Mesothelial cell of epicardium (in vitro differentiated cells): Measurements from ENCODE around the gene HECTD4. TPM values are rescaled to one million over a fixed set of nuclear protein-coding genes. Genes with fewer than 3 reads are reported as not detected.

Experiments used
- DNase-seq, 2 experiments: peaks; one replicate each; pipeline ENCODE4 v3.0.0; 2021; ENCODE audit warnings: low spot score in 2 of 2; ENCODE audit not compliant: unreplicated experiment in 2 of 2
- H3K27ac Mint-ChIP-seq: 2 replicates; pipeline ENCODE4 v1.8.0; 2021; ENCODE audit warnings: mixed read lengths
- H3K27me3 Mint-ChIP-seq: 2 replicates; pipeline ENCODE4 v1.8.0; 2021; ENCODE audit warnings: low read depth, mixed read lengths
- H3K36me3 Mint-ChIP-seq: 2 replicates; pipeline ENCODE4 v1.8.0; 2021; ENCODE audit warnings: mixed read lengths
- H3K4me1 Mint-ChIP-seq: 2 replicates; pipeline ENCODE4 v1.8.0; 2021; ENCODE audit warnings: mixed read lengths
- H3K4me3 Mint-ChIP-seq: 2 replicates; pipeline ENCODE4 v1.8.0; 2021; ENCODE audit warnings: mild to moderate bottlenecking, moderate library complexity, mixed read lengths
- H3K9me3 Mint-ChIP-seq: 2 replicates; pipeline ENCODE4 v1.8.0; 2021; ENCODE audit warnings: mixed read lengths
- total RNA-seq: library from RNA; stranded (reverse); gene quantifications from 3 replicates; pipeline ENCODE4 v1.2.1, GENCODE V29; 2021
- TF ChIP-seq, protein P1 (sequence below): fragments of 200-600 bp; sonication (generic); IDR thresholded peaks from one replicate; pipeline ENCODE4 v1.5.0; 2021; ENCODE audit warnings: antibody characterized with exemption; ENCODE audit not compliant: unreplicated experiment

Gene HECTD4
- total RNA-seq, 1 donor from 2014 or later = 89.8 TPM

DNA sequence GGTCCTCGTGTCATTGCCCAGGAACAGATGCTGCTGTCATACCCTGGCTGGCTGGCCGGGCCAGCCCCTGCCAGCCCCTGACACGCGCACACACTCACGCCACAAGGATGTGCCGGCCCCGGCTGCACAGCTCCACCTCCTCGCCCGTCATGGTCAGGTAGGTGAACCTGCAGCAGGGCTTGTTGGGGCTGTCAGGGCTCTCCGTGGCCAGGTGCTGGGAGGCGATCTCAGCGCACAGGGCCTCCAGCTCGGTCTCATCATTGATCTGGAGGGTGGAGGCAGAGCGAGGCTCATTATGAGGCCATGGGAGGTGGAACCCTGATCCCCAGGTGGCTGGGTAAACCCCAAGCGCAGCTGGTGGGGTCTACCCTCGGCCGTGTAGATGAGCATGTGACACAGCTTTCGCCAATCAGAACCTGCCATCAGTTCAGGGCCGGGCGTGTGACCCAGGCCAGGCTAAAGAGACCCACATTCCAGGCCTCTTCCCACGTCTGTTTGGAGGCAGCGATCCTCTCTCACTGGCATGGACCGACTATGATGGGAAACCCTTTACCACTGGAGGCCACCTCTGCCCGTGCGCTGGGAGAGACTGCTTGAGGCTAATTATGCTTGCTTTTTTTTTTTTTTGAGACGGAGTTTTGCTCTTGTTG is 218.1 kb downstream of the HECTD4 start:
- H3K27ac Mint-ChIP-seq = no peak overlapping the region

DNA sequence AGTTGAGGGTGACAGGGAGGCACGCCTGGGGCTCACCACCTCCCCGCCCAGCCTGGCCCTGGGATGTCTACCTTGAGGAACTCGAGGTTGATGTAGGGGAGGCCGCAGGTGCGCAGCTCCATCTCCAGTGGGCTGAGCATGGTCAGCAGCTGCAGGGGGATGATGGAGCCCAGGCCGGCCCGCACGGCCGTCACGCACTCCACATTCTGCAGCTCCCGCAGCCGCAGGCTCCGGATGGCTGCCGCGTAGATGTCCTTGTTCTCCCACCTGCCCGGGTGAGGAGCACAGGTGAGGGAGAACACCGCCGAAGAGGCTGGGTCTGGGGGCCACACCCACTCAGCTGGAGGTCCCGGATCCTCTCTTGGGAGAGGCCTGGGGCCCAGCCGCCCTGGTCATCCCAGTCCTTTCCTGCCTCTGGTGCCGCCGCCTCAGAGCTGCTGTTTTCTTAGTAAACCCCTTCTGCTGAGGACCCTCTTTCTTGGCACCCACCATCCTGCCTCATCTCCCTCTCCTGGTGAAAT is 218.7 kb downstream of the HECTD4 start:
- DNase-seq = no peak

More for the DNA sequence above, 218.1 kb downstream of the HECTD4 start:
- H3K4me3 Mint-ChIP-seq = no peak overlapping the region
- peaks cover 29% of the 10 kb centered on the region for H3K36me3 Mint-ChIP-seq
- no peak for DNase-seq
- TF ChIP-seq, protein P1, sequence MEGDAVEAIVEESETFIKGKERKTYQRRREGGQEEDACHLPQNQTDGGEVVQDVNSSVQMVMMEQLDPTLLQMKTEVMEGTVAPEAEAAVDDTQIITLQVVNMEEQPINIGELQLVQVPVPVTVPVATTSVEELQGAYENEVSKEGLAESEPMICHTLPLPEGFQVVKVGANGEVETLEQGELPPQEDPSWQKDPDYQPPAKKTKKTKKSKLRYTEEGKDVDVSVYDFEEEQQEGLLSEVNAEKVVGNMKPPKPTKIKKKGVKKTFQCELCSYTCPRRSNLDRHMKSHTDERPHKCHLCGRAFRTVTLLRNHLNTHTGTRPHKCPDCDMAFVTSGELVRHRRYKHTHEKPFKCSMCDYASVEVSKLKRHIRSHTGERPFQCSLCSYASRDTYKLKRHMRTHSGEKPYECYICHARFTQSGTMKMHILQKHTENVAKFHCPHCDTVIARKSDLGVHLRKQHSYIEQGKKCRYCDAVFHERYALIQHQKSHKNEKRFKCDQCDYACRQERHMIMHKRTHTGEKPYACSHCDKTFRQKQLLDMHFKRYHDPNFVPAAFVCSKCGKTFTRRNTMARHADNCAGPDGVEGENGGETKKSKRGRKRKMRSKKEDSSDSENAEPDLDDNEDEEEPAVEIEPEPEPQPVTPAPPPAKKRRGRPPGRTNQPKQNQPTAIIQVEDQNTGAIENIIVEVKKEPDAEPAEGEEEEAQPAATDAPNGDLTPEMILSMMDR = no peak
- H3K9me3 Mint-ChIP-seq = peaks cover 2% of the 10 kb centered on the region
- H3K27me3 Mint-ChIP-seq = no peaks in the 10 kb centered on the region
- H3K4me1 Mint-ChIP-seq = no peaks in the 10 kb centered on the region

DNA sequence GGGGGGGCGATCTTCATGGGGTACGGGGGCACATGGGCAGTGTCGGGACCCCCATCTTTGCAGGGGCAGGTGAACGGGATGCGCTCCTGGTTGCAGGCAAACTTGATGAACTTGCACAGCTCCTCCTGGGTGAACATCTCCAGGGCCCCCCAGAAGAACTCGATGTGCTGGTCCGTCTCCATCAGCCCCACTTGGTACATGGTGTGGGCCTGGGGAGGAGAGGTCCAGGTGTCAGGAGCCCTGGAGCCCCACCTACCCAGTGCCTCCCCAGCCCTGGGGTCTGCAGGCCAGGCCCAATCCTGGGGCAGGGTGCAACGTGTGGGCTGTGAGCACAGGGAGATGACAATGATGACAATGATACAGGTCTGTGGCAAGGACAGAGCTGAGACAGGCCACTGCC is 219.2 kb downstream of the HECTD4 start:
- TF ChIP-seq, protein P1 = no peak
- Mint-ChIP-seq H3K27me3 (no peaks in the 10 kb centered on the region), H3K27ac (no peak overlapping the region), H3K9me3 (peaks cover 7% of the 10 kb centered on the region), H3K36me3 (peaks cover 40% of the 10 kb centered on the region), H3K4me1 (no peaks in the 10 kb centered on the region), H3K4me3 (no peak overlapping the region)
- no peak for DNase-seq

More for the DNA sequence above, 218.7 kb downstream of the HECTD4 start:
- peaks cover 2% of the 10 kb centered on the region for H3K9me3 Mint-ChIP-seq
- no peaks in the 10 kb centered on the region for H3K27me3 Mint-ChIP-seq
- TF ChIP-seq, protein P1 = no peak
- H3K36me3 Mint-ChIP-seq = peaks cover 35% of the 10 kb centered on the region
- H3K4me1 Mint-ChIP-seq = no peaks in the 10 kb centered on the region
- H3K4me3 Mint-ChIP-seq = no peak overlapping the region
- H3K27ac Mint-ChIP-seq = no peak overlapping the region

DNA sequence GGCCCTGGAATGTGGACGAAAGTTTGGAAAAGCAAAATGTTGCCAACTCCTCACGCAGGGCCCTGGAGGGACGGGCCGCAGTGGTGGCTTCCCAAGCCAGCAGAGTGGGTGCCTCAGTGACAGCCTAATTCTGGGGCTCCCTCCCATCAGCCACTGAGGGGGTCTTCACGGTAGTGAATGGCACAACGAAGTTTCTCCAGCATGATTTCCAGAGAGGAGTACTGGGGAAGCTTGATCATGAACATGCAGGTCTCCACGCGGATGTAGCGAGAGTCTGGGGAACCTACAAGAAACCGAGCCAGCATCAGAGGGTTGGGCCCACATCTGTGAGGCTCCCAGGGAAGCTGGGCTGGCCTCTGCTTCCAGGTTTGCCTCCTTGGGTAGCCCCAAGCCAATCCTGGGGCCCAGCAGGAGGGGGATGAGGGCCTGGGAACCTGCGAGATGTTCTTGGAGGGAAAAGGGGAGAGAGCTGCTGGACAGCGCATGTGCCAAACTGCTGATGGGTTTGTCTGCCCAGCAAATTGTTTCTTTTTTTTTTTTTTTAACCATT is 219.9 kb downstream of the HECTD4 start:
- DNase-seq = no peak
- no peak overlapping the region for H3K27ac Mint-ChIP-seq
- peaks cover 48% of the 10 kb centered on the region for H3K36me3 Mint-ChIP-seq
- peaks cover 14% of the 10 kb centered on the region for H3K9me3 Mint-ChIP-seq
- TF ChIP-seq, protein P1 = no peak
- H3K4me1 Mint-ChIP-seq = no peaks in the 10 kb centered on the region
- no peak overlapping the region for H3K4me3 Mint-ChIP-seq
- H3K27me3 Mint-ChIP-seq = no peaks in the 10 kb centered on the region

DNA sequence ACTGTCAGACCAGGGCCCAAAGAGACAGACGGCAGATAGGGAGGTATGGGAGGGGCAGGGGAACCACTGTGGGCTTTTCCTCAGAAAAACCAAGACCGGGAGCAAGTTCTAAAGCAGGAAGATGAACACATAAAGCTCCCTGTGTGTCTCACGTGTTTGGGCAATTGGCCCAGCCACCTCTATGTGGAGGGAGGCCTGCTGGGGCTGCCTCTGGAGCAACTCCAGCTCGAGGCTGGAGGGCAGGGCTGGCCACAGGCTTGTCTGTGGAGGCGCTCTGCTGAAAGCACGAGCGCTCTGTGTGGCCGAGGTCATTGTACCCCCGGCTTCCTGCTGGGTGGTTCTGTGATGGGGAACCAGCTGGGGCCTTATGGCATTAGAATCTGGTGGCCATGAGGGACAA is 220.5 kb downstream of the HECTD4 start:
- peaks cover 54% of the 10 kb centered on the region for H3K36me3 Mint-ChIP-seq
- peaks cover 20% of the 10 kb centered on the region for H3K9me3 Mint-ChIP-seq
- no peaks in the 10 kb centered on the region for H3K4me1 Mint-ChIP-seq
- no peak overlapping the region for H3K27ac Mint-ChIP-seq
- TF ChIP-seq, protein P1 = no peak
- H3K27me3 Mint-ChIP-seq = no peaks in the 10 kb centered on the region
- H3K4me3 Mint-ChIP-seq = no peak overlapping the region
- DNase-seq = no peak
